Measurements from ENCODE around the gene GALNT8. TPM values are rescaled to one million over a fixed set of nuclear protein-coding genes. Genes with fewer than 3 reads are reported as not detected.

Gene GALNT8
- total and polyA plus RNA-seq, 10 of the 15 experiments (the other 5 are each of a cell fraction or from before 2014, with no cell fraction given) = 0.14 to 0.81 (median 0.31) TPM; not detected in 1

DNA sequence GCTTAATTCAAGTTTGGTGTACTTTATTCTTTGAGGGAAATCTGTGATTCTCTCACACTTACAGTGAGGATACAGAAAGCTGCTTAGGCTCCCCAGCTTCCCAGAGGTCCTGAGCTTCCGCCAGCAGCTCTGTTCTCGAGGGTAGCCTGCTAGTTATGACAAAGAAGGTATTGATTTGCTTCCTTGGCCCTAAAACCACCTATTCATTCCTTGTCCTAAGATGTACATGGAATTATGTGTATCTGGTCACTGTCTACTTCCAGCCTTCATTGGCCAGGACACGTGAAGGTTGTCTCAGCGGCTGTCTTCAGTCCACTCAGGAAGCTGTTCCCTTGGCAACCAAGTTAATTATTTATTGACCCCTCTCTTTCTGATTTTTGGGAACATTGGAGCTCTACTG lies 55.7 kb downstream of the GALNT8 start:
- Histone ChIP-seq H3K36me3 (ENCODE audit: control insufficient read depth in 2 of 2, insufficient read depth in 2 of 2, low read length in 1 of 2) (no peaks in the 10 kb centered on the region), H2AFZ (ENCODE audit: control insufficient read depth, low read depth, low read length) (no peak overlapping the region), H3K9me3 (replicated peaks; ENCODE audit: control insufficient read depth, insufficient read depth, low read length) (no peaks in the 10 kb centered on the region), H3K9ac (ENCODE audit: control insufficient read depth, insufficient read depth, low read length) (no peak overlapping the region), H3K4me2 (ENCODE audit: control insufficient read depth, insufficient read depth) (no peak overlapping the region), H3K4me3 (no peak overlapping the region), H4K20me1 (ENCODE audit: control insufficient read depth, insufficient read depth) (no peaks in the 10 kb centered on the region), H3K79me2 (ENCODE audit: control insufficient read depth, insufficient read depth, low read length) (no peaks in the 10 kb centered on the region), H3K27me3 (replicated peaks in 1 of 2; ENCODE audit: control insufficient read depth in 2 of 2, insufficient read depth in 2 of 2, low read length in 1 of 2) (peaks cover 4% of the 10 kb centered on the region in 2 experiments), H3K4me1 (ENCODE audit: control insufficient read depth, insufficient read depth, low read length) (no peaks in the 10 kb centered on the region), H3K27ac (ENCODE audit: control insufficient read depth, insufficient read depth) (no peak overlapping the region)
- DNase-seq (ENCODE audit: low read depth, low spot score) (no peak), ATAC-seq (no peak), FAIRE-seq (no peak)
- ChIA-PET POLR2A (no interaction called here), CTCF (interaction anchor here (2.7 kb wide), 1 partner anchor 9 kb away, joined by 6 read pairs; no protein-coding TSS in a partner anchor), SMC1A (ENCODE audit: uncharacterized antibody, unreplicated experiment) (no interaction called here), RAD21 (ENCODE audit: unreplicated experiment) (no interaction called here)
- no TSS peak for BruUV-seq (replicated peaks)
- WGBS (ENCODE audit: insufficient coverage, insufficient replicate concordance, low lambda C conversion rate, missing lambda C conversion rate) = 50% methylated on average over 4 of the region's 4 CpGs
- in situ Hi-C loops (cut with MboI) (no loop called here), intact Hi-C loops (cut with micrococcal nuclease; ENCODE audit: unreplicated experiment) (no loop called here)
- TF ChIP-seq ZNF384 (IDR thresholded peaks at IDR 0.05; ENCODE audit: borderline replicate concordance, low read depth, low read length) (no peak), SMAD5 (IDR thresholded peaks at IDR 0.05; ENCODE audit: low read depth) (no peak)

DNA sequence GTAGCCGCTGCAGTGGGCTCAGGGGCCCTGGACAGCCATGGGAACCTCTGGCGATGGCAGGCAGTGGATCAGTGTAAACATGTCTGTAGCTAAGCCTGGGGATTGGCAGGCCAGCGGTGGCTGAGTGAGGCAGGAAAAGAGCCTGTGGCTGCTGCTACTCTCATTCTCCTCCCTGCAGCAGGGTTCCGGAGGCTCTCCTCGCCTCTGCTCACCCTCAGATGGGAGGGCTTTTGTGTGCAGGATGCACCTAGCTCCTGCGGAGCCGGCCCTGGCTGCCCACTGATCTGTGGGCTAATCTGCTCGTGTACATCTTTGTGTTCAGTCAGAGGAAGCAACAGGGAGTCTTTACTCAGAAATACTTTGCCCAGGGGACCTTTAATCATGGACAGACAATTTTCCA lies 59.5 kb downstream of the GALNT8 start:
- Histone ChIP-seq H4K20me1 (ENCODE audit: control insufficient read depth, insufficient read depth) (no peaks in the 10 kb centered on the region), H3K79me2 (ENCODE audit: control insufficient read depth, insufficient read depth, low read length) (no peaks in the 10 kb centered on the region)
- WGBS (ENCODE audit: insufficient coverage, insufficient replicate concordance, low lambda C conversion rate, missing lambda C conversion rate) = 43% methylated on average over 8 of the region's 8 CpGs

More for the DNA sequence above, 59.5 kb downstream of the GALNT8 start:
- FAIRE-seq = no peak
- H3K27ac ChIP-seq (ENCODE audit: control insufficient read depth, insufficient read depth) = no peak overlapping the region
- in situ Hi-C loops (cut with MboI) = no loop called here
- no peak overlapping the region for H3K4me2 ChIP-seq (ENCODE audit: control insufficient read depth, insufficient read depth)
- no peak overlapping the region for H3K9ac ChIP-seq (ENCODE audit: control insufficient read depth, insufficient read depth, low read length)
- no peak for TF ChIP-seq TAF1 (IDR thresholded peaks at IDR 0.05; ENCODE audit: borderline replicate concordance, low read depth, low read length)
- no peak for TF ChIP-seq ZNF687 (IDR thresholded peaks at IDR 0.05)
- TF ChIP-seq SUZ12 (IDR thresholded peaks at IDR 0.05; ENCODE audit: unreplicated experiment) = no peak
- no peak overlapping the region for H2AFZ ChIP-seq (ENCODE audit: control insufficient read depth, low read depth, low read length)
- SMC1A ChIA-PET (ENCODE audit: uncharacterized antibody, unreplicated experiment) = no interaction called here
- H3K9me3 ChIP-seq (replicated peaks; ENCODE audit: control insufficient read depth, insufficient read depth, low read length) = peaks cover 3% of the 10 kb centered on the region; the same call in 1 of the 3 replicates
- peaks cover 4 to 5% of the 10 kb centered on the region in 2 experiments for H3K27me3 ChIP-seq (replicated peaks in 1 of 2; ENCODE audit: control insufficient read depth in 2 of 2, insufficient read depth in 2 of 2, low read length in 1 of 2)
- BruUV-seq (replicated peaks) = no TSS peak
- H3K4me3 ChIP-seq = no peak overlapping the region
- H3K36me3 ChIP-seq (ENCODE audit: control insufficient read depth in 2 of 2, insufficient read depth in 2 of 2, low read length in 1 of 2) = no peaks in the 10 kb centered on the region
- intact Hi-C loops (cut with micrococcal nuclease; ENCODE audit: unreplicated experiment) = no loop called here
- DNase-seq (ENCODE audit: low read depth, low spot score) = no peak
- RAD21 ChIA-PET (ENCODE audit: unreplicated experiment) = no interaction called here
- CTCF ChIA-PET = no interaction called here
- H3K4me1 ChIP-seq (ENCODE audit: control insufficient read depth, insufficient read depth, low read length) = no peaks in the 10 kb centered on the region
- POLR2A ChIA-PET = no interaction called here
- no peak for ATAC-seq
